ENCODE results near the gene TMEM203.
A peak's percentile ranks its signal among the peaks of the same experiment; 100 is the strongest.

TMEM203 gene

DNA sequence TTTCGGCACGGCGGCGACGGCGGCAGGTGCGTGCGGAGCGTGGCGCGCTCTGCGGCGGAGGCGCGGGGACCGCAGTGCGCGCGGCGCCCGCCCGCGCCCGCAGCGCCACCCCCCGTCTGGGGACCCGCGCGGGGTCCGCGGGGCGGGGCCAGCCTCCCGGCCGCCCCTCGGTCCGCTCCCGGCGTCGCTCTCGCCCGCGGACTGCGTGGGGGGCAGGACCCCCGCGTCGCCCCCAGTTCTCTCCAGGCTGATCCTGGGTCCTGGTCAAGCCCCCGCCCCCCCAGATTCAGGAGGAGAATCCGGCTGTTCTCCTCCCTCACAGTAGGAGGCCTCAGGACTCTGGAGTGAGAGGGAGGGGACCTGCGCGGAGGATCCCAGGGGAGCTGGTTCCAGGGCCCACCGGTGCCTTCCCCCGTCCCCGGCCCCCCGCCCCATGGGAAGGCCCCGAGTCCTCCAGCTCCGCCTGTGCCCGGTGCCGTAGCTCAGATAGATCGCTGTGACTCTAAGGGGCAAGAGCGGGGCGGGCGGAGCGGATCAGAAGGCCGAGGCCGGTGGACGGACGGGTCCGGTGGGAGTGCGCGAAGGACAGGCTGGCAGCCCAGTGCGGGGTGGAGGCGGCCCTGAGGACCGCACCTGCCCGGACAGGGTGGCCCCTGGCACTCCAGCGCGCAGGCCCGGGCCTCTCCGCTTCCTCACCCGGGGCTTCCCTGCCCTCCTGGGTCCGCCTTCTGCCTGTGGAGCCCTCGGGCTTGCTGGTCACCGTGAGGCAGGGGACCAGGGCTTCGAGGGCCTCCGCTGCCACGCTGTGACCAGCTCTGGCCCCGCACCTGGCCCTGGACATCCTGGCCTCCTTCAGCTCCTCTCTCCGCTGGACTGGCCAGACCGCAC, 17.0 kb upstream of the TMEM203 start, which contains the start of gene RNF208:
Gene RNF208 (minus strand): TSS at position 51 of the 888 bp plus-strand sequence. CDS start 1,028 bp downstream, outside the sequence.
- peak within 1 kb of the TSS; percentile 37 to 48 for H3K4me3 ChIP-seq (replicated peaks in 1 of 2; ENCODE audit: low read depth in 2 of 2, low read length in 2 of 2)
- no peak for DNase-seq (ENCODE audit: low read depth in 2 of 2)
- TF ChIP-seq, protein P1, sequence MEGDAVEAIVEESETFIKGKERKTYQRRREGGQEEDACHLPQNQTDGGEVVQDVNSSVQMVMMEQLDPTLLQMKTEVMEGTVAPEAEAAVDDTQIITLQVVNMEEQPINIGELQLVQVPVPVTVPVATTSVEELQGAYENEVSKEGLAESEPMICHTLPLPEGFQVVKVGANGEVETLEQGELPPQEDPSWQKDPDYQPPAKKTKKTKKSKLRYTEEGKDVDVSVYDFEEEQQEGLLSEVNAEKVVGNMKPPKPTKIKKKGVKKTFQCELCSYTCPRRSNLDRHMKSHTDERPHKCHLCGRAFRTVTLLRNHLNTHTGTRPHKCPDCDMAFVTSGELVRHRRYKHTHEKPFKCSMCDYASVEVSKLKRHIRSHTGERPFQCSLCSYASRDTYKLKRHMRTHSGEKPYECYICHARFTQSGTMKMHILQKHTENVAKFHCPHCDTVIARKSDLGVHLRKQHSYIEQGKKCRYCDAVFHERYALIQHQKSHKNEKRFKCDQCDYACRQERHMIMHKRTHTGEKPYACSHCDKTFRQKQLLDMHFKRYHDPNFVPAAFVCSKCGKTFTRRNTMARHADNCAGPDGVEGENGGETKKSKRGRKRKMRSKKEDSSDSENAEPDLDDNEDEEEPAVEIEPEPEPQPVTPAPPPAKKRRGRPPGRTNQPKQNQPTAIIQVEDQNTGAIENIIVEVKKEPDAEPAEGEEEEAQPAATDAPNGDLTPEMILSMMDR (IDR thresholded peaks at IDR 0.05; ENCODE audit: low read depth, low read length) = no peak

GRCh38 chr9:137221506-137222111, 16.2 kb upstream of the TMEM203 start:
- DNase-seq (ENCODE audit: low read depth in 2 of 2) = no peak
- H3K4me3 ChIP-seq (replicated peaks in 1 of 2; ENCODE audit: low read depth in 2 of 2, low read length in 2 of 2) = no peak overlapping the region
- TF ChIP-seq, protein P1 (IDR thresholded peaks at IDR 0.05; ENCODE audit: low read depth, low read length) = no peak

DNA sequence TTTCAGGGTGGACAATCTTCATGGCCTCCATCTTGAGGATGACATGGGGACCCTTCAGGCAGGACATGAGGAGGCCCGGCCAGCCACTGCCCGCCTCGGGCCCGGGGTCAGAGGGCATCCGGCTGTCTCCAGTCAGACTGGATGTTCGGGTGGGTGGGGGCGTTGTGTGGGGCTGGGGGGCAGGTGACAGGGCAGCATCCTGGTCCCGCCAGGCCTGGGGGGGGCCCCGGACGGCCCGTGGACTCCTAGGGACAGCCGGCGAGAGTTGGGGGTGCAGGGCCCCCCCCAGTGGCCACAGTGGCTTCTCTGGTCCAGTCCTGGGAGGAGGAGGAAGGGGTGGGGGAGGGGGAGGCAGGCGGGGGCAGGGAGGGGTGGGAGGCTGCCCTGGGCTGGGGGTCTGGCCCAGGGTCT, 15.7 kb upstream of the TMEM203 start:
- DNase-seq (ENCODE audit: low read depth in 2 of 2) = no peak
- no peak overlapping the region for H3K4me3 ChIP-seq (replicated peaks in 1 of 2; ENCODE audit: low read depth in 2 of 2, low read length in 2 of 2)
- TF ChIP-seq, protein P1 (IDR thresholded peaks at IDR 0.05; ENCODE audit: low read depth, low read length) = no peak

- H3K4me3 ChIP-seq (replicated peaks in 1 of 2; ENCODE audit: low read depth in 2 of 2, low read length in 2 of 2) = no peak overlapping the region
- no peak for DNase-seq (ENCODE audit: low read depth in 2 of 2)
- TF ChIP-seq, protein P1 (IDR thresholded peaks at IDR 0.05; ENCODE audit: low read depth, low read length) = no peak
Measured at GRCh38 chr9:137220317-137221094, 15.1 kb upstream of the TMEM203 start.

- H3K4me3 ChIP-seq (replicated peaks in 1 of 2; ENCODE audit: low read depth in 2 of 2, low read length in 2 of 2) = no peak overlapping the region
- no peak for DNase-seq (ENCODE audit: low read depth in 2 of 2)
- TF ChIP-seq, protein P1 (IDR thresholded peaks at IDR 0.05; ENCODE audit: low read depth, low read length) = no peak
Measured at GRCh38 chr9:137219757-137220316, 14.4 kb upstream of the TMEM203 start.

- DNase-seq (ENCODE audit: low read depth in 2 of 2) = peak; percentile 52 to 65
- no peak overlapping the region for H3K4me3 ChIP-seq (replicated peaks in 1 of 2; ENCODE audit: low read depth in 2 of 2, low read length in 2 of 2)
- TF ChIP-seq, protein P1 (IDR thresholded peaks at IDR 0.05; ENCODE audit: low read depth, low read length) = no peak
Measured at GRCh38 chr9:137218754-137219271, 13.4 kb upstream of the TMEM203 start.
